ENCODE results near the gene IGSF9B. TPM values are rescaled to one million over a fixed set of nuclear protein-coding genes. Genes with fewer than 3 reads are reported as not detected.

Gene IGSF9B
- polyA plus RNA-seq, 1 donor (not counting 4 experiments of a cell fraction or from before 2014, with no cell fraction given), result 0.66 TPM

DNA sequence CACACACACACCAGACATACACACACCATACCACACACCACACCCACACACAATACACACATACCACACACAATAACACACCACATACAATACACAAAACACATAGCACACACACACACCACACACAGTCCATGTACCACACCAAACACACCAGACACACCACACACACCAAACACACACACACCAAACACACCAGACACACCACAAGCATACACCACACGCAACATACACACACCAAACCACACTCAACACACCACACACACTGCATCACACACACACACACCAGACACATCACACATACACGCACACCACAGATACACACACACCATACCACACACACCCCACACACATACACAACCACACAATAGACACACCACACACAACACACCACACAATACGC, 54.8 kb downstream of the IGSF9B start:
- dilution Hi-C loops (cut with MboI; ENCODE audit: extremely low pct_ligation_motif_present, low sequenced_read_pairs), result no loop called here
- H3K9ac ChIP-seq (ENCODE audit: control insufficient read depth, extremely low read depth, insufficient read depth, low read length), result no peak overlapping the region
- H3K9me3 ChIP-seq (ENCODE audit: control insufficient read depth, low read depth, low read length), result no peaks in the 10 kb centered on the region
- H3K27ac ChIP-seq (ENCODE audit: control insufficient read depth, insufficient read depth, low read length), result no peak overlapping the region
- H3K4me3 ChIP-seq (ENCODE audit: control insufficient read depth in 2 of 3, extremely low read depth in 1 of 3, insufficient read depth in 2 of 3, low read depth in 1 of 3, low read length in 3 of 3), result no peak overlapping the region
- H3K4me2 ChIP-seq (ENCODE audit: control insufficient read depth, extremely low read depth, insufficient read depth, low read depth, low read length), result no peak overlapping the region
- H3K27me3 ChIP-seq (ENCODE audit: control insufficient read depth, extremely low read depth, insufficient read depth, low read length), result no peaks in the 10 kb centered on the region
- H3K79me2 ChIP-seq (ENCODE audit: control insufficient read depth, insufficient read depth, low read length), result no peaks in the 10 kb centered on the region
- H2AFZ ChIP-seq (ENCODE audit: control insufficient read depth, low read length), result no peak overlapping the region
- no peaks in the 10 kb centered on the region for H3K9me1 ChIP-seq (ENCODE audit: control insufficient read depth, extremely low read depth, insufficient read depth, low read length)
- FAIRE-seq (no peak), DNase-seq (ENCODE audit: low read depth, low spot score) (no peak)
- TF ChIP-seq CTCF (optimal IDR thresholded peaks at IDR 0.05 in 1 of 3, IDR thresholded peaks at IDR 0.05 in 1 of 3, conservative IDR thresholded peaks at IDR 0.05 in 1 of 3; ENCODE audit: extremely low read depth in 1 of 3, insufficient read depth in 2 of 3, low read length in 3 of 3), result no peak
- no peak for TF ChIP-seq EZH2 (IDR thresholded peaks at IDR 0.05; ENCODE audit: low read length)
- H3K4me1 ChIP-seq (ENCODE audit: control insufficient read depth, extremely low read depth, insufficient read depth, low read length), result no peaks in the 10 kb centered on the region
- no peaks in the 10 kb centered on the region for H3K36me3 ChIP-seq (ENCODE audit: control insufficient read depth in 2 of 2, extremely low read depth in 1 of 2, insufficient read depth in 2 of 2, low read length in 2 of 2)
- H4K20me1 ChIP-seq (ENCODE audit: control insufficient read depth, extremely low read depth, insufficient read depth, low read length), result no peaks in the 10 kb centered on the region

DNA sequence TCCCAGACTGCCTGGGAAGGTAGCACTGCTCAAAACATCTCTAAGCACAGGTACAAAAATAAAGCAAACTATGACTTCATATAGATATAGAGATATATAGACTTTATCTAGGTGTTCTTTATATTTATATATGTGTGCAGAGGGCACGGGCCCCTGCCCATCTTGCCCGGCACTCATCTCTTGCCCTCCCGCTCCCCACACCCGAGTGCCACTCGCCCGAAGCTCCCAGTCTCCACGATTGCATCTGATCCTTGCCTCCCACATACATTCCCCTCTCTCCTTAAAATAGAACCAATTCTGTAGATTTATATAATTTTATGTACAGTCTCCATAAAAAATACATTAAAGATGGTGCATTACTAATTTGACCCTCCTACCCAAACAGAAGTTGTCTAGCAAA, 55.5 kb downstream of the IGSF9B start:
- dilution Hi-C loops (cut with MboI; ENCODE audit: extremely low pct_ligation_motif_present, low sequenced_read_pairs), result no loop called here
- Histone ChIP-seq H3K9me1 (ENCODE audit: control insufficient read depth, extremely low read depth, insufficient read depth, low read length) (no peaks in the 10 kb centered on the region), H3K79me2 (ENCODE audit: control insufficient read depth, insufficient read depth, low read length) (no peaks in the 10 kb centered on the region), H3K27me3 (ENCODE audit: control insufficient read depth, extremely low read depth, insufficient read depth, low read length) (no peaks in the 10 kb centered on the region), H2AFZ (ENCODE audit: control insufficient read depth, low read length) (no peak overlapping the region), H3K4me2 (ENCODE audit: control insufficient read depth, extremely low read depth, insufficient read depth, low read depth, low read length) (no peak overlapping the region), H3K36me3 (ENCODE audit: control insufficient read depth in 2 of 2, extremely low read depth in 1 of 2, insufficient read depth in 2 of 2, low read length in 2 of 2) (no peaks in the 10 kb centered on the region), H4K20me1 (ENCODE audit: control insufficient read depth, extremely low read depth, insufficient read depth, low read length) (no peaks in the 10 kb centered on the region), H3K4me3 (ENCODE audit: control insufficient read depth in 2 of 3, extremely low read depth in 1 of 3, insufficient read depth in 2 of 3, low read depth in 1 of 3, low read length in 3 of 3) (no peak overlapping the region), H3K4me1 (ENCODE audit: control insufficient read depth, extremely low read depth, insufficient read depth, low read length) (no peaks in the 10 kb centered on the region), H3K9me3 (ENCODE audit: control insufficient read depth, low read depth, low read length) (no peaks in the 10 kb centered on the region), H3K27ac (ENCODE audit: control insufficient read depth, insufficient read depth, low read length) (no peak overlapping the region), H3K9ac (ENCODE audit: control insufficient read depth, extremely low read depth, insufficient read depth, low read length) (no peak overlapping the region)
- FAIRE-seq, result no peak
- no peak for DNase-seq (ENCODE audit: low read depth, low spot score)
- no peak for TF ChIP-seq CTCF (optimal IDR thresholded peaks at IDR 0.05 in 1 of 3, IDR thresholded peaks at IDR 0.05 in 1 of 3, conservative IDR thresholded peaks at IDR 0.05 in 1 of 3; ENCODE audit: extremely low read depth in 1 of 3, insufficient read depth in 2 of 3, low read length in 3 of 3)
- TF ChIP-seq EZH2 (IDR thresholded peaks at IDR 0.05; ENCODE audit: low read length), result no peak

Measured in keratinocyte (primary cell).